Measurements from ENCODE around the gene NOP16. TPM values are rescaled to one million over a fixed set of nuclear protein-coding genes. Genes with fewer than 3 reads are reported as not detected.
"Not testable (repeated sequence)": the region's sequence is repeated elsewhere in the genome, so short reads cannot be mapped to it uniquely, and the experiment has no call there.

The NOP16 gene
- total RNA-seq, 1 experiment from 2014 or later: 104 TPM

- no peak for DNase-seq (ENCODE audit: low read depth)
Observed at GRCh38 chr5:176409765-176410164, 21.4 kb upstream of the NOP16 start.

DNA sequence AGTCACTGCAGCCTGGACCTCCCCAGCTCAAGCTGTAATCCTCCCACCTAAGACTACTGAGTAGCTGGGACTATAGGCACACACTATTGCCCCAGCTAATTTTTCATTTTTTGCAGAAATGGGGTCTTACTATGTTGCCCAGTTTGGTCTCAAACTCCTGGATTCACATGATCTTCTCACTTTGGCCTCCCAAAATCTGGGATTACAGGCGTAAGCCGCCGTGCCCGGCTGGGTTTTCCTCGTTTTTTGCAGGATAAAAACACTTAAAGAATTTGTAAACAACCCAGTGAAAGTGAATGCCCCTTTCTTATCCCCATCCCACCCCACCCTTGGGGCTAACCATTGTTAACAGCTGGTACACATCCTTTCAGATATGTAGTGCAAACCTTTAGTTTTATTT, 20.2 kb upstream of the NOP16 start:
- DNase-seq (ENCODE audit: low read depth): no peak

- not testable (repeated sequence) for DNase-seq (ENCODE audit: low read depth)
Observed at GRCh38 chr5:176408252-176408573, 19.8 kb upstream of the NOP16 start.

DNA sequence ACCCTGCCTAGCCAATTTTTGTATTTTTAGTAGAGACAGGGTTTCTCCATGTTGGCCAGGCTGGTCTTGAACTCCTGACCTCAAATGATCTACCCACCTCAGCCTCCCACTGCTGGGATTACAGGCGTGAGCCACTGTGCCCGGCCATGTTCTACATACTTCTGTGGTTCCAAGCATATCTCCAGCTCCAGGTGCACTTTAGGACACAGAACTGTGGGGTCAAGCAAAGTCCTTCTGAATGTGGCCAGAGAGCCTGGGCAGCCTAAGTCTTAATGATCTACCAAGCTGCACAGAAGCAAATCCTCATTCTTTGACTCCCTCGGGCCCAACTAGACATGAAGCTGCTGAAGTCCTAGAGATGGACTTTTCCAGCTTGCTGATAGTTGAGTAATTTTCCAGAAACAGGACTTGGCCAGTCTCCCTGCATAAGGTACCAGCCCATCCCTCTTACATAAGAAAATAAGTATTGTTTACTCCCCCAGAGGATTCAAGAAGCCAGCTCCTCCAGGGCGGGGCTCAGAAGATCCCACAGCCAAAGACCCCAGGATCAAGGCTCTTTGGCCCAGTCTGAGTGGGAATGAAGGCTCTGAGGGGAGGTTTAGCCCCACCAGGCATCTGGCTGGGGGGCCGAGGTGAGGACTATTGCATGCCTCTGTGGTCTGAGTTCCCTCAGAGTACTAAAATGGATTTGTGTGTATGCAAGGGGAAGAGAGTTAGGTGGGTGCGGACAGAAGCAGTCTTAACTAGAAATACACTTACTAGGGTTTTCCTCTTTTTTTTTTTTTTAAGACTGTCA, 19.3 kb upstream of the NOP16 start:
- DNase-seq (ENCODE audit: low read depth): no peak

DNA sequence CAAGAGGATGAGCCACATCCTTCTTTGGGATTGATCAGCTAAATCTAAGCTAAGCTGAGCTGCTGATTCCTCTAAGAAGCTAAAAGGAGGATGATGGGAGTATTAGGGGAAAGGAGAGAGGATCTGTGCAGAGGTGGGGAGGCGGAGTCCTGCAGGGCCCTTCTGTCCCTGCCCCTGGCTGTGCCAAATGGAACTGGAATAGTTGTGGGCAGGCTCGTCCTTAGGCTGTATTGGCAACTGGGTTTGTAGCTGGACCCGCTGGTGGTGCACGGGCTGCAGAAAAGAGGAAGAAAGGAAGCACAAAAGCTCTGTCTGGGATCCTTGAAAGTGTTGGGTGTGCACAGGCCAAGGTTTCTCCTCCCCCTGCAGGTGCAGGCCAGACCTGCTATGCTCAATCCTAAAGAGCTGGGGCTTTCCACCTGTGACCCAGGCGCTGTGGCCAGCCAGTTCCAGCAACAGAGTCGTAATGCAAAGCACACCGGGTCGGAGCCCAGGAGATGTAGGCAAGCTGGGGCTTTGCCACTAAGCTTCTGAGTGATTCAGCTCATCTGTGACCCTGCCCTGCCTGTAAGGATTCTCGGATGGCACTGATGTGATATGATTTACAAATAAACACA, 18.1 kb upstream of the NOP16 start:
- DNase-seq (ENCODE audit: low read depth): no peak

- no peak for DNase-seq (ENCODE audit: low read depth)
Observed at GRCh38 chr5:176405656-176406435, 17.4 kb upstream of the NOP16 start.

- DNase-seq (ENCODE audit: low read depth): no peak
Observed at GRCh38 chr5:176401281-176402205, 13.1 kb upstream of the NOP16 start.

- no peak for DNase-seq (ENCODE audit: low read depth)
Observed at GRCh38 chr5:176400382-176401156, 12.2 kb upstream of the NOP16 start.

GRCh38 chr5:176397736-176398420, 9.5 kb upstream of the NOP16 start:
- no peak for DNase-seq (ENCODE audit: low read depth)

DNA sequence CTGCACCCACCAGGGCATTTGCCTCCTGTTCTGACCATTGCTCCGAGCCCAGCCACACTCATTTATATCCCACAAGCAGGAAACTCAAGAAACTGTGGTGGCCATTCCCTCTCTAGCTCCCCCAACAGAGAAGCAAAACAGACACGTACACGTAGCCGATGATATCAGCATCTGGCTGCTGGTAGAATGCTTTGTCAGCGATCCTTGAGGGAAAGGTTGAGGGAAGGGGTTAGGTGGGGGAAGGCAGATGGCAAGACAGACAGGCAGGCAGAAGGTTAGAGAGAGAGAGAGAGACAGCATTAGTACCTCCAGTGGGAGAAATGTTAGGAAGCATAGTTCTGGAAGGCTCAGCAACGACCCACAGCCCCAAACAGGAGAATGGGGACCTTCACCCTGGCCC, 7.9 kb upstream of the NOP16 start:
- DNase-seq (ENCODE audit: low read depth): no peak

- DNase-seq (ENCODE audit: low read depth): no peak
Observed at GRCh38 chr5:176394881-176395675, 6.7 kb upstream of the NOP16 start.

DNA sequence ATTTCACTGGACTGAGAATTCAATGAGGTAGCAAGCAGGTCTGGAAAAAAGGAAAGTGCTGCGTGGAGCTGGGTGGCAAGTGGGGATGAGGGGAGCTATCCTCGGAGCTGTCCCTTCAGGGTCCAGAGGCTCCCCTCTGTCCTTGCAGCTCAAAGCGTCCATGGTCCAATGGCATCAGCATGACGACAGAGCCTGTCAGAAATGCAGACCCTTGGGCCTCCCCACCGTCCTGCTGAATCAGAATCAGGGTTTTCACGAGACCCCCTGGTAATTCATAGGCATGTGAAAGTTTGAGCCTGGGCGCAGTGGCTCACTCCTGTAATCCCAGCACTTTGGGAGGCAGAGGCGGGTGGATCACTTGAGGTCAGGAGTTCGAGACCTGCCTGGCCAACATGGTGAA, 5.7 kb upstream of the NOP16 start:
- no peak for DNase-seq (ENCODE audit: low read depth)

- no peak for DNase-seq (ENCODE audit: low read depth)
Observed at GRCh38 chr5:176392526-176392925, 4.1 kb upstream of the NOP16 start.

DNA sequence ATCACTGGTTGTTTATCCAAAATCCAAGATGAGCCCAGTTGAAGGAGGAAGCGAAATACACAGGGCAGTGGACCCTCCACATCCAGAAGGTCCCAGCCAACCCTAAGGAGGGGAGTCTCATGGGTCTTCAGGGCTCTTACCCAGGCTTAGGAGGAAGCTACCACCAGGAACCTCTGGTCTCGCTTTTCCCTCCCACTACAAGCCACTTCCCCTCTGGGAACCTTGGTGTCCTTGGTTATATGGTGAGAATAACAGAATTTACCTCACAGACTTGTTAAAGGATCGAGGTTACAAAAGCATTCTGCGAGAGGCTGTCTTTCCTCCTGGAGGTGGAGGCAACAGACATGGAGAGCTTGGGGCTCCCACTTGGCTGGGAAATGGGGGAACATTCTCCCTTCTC, 3.6 kb upstream of the NOP16 start:
- DNase-seq (ENCODE audit: low read depth): no peak

DNA sequence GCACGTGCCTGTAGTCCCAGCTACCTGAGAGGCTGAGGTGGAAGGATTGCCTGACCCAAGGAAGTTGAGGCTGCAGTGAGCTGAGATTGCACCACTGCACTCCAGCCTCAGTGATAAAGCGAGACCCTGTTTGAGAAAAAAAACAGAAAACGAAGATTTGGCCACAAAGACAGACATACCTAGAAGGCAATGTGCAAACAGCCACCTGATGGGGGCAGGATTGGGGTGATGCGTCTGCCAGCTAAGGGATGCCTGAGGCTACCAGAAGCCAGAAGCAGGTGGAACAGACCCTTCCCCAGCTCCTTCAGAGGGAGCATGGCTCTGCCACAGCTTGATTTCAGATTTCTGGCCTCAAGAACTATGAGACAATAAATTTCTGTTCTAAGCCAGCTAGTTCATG, 3.1 kb upstream of the NOP16 start:
- DNase-seq (ENCODE audit: low read depth): no peak

DNA sequence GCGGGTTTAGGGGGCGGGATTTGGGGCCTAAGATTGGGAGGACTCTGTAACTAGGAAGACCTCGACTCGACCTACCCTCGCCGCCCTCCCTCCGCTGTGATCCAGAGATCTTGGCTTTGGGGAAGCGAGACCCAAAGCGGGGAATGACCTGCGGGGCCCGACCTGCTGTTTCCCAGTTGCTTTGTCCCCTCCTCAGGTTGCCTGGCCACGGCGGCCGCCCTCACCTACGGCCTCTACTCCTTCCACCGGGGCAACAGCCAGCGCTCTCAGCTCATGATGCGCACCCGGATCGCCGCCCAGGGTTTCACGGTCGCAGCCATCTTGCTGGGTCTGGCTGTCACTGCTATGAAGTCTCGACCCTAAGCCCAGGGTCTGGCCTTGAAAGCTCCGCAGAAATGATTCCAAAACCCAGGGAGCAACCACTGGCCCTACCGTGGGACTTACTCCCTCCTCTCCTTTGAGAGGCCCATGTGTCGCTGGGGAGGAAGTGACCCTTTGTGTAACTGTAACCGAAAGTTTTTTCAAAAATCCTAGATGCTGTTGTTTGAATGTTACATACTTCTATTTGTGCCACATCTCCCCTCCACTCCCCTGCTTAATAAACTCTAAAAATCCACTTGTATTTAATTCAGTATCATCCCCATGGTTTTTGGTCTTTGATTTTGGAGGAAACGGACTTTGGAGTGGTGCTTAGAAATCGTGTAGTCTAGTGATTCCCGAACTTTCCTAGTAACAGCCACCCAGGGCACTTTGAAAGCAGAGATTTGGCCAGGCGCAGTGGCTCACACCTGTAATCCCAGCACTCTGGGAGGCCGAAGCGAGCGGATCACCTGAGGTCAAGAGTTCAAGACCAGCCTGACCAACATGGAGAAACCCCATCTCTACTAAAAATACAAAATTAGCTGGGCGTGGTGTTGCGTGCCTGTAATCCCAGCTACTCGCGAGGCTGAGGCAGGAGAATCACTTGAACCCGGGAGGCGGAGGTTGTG, 1.0 kb upstream of the NOP16 start:
- DNase-seq (ENCODE audit: low read depth): no peak

DNA sequence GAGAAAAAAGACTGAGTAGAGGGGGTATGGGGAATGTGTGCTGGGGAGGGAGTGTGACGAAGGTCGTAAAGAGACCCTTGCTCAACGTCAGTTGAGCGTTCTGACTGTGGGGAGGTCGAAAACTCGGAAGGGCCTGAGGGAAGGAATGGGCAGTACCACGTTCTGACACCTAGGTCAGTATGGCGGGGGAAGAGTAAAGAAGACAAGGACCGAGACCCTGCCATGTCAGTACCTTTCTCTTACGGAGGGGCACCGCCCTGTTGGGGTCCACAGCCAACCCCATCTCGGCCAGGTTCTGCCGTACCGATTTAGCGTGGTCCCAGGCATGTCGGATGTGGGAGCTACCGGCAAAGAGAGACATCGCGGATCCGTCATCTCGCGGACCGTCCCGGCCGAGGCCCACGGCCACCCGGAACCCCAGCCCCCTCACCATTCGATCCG, 375 bp downstream of the NOP16 start:
- DNase-seq (ENCODE audit: low read depth): peak; percentile 41

DNA sequence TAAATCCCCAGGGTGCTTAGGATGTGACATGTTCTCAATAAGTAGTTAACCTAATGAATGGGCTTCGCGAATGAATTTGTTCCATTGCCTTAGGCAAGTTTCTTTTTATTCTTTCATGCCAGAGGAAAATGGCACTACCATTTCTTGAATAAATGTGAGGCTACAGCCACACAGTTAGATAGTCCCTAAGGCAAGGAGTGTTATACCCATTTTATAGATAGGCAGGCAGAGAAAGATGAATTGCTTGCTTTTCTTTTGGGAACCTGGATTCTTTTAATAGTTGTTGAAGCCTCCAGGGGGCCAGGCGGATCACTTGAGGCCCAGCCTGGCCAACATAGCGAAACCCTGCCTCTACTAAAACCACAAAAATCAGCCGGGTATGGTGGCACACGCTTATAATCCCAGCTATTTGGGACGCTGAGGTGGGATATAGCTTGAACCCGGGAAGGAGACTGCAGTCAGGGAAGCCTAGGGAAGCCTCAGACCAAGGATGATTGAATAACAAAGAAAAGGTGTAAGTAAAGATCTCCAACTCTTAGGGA, 943 bp downstream of the NOP16 start:
- no peak for DNase-seq (ENCODE audit: low read depth)
